ENCODE results near the gene DPH7. TPM values are rescaled to one million over a fixed set of nuclear protein-coding genes. Genes with fewer than 3 reads are reported as not detected.

DPH7 gene
- total RNA-seq, 3 donors from 2014 or later (not counting 1 experiment from before 2014, with no cell fraction given): 39.5 to 51.0 (median 48.5) TPM

- H3K9me3 Mint-ChIP-seq: no peaks in the 10 kb centered on the region
- no peak for DNase-seq
- no peak overlapping the region for H3K27ac ChIP-seq (ENCODE audit: low read length)
- H3K27me3 Mint-ChIP-seq (ENCODE audit: low read depth in 2 of 2): no peaks in the 10 kb centered on the region
- TF ChIP-seq CTCF (IDR thresholded peaks at IDR 0.05): no peak
- no peaks in the 10 kb centered on the region for H3K27me3 ChIP-seq (ENCODE audit: control insufficient read depth, insufficient read depth, low read length)
- H3K27ac Mint-ChIP-seq: peak overlapping the region; percentile 60 to 63
- WGBS (ENCODE audit: insufficient coverage): 61% methylated on average over 19 of the region's 19 CpGs
- H3K4me1 Mint-ChIP-seq: peaks cover 25 to 28% of the 10 kb centered on the region in 2 donors
- no peak for ATAC-seq
- H3K36me3 Mint-ChIP-seq: no peaks in the 10 kb centered on the region
- peaks cover 15% of the 10 kb centered on the region for H3K36me3 ChIP-seq (ENCODE audit: control insufficient read depth, insufficient read depth, low read length)
- intact Hi-C loops (cut with micrococcal nuclease): loop anchor here (2.0 kb wide), 1 partner anchor 40 kb away; the partner anchor contains the start of gene EHMT1
- peak overlapping the region; percentile 33 for H3K4me3 ChIP-seq (ENCODE audit: low read length)
- H3K9me3 ChIP-seq (ENCODE audit: control insufficient read depth, insufficient read depth, low read length): no peaks in the 10 kb centered on the region
- peak overlapping the region; percentile 81 for H3K4me3 Mint-ChIP-seq
- peaks cover 23% of the 10 kb centered on the region for H3K4me1 ChIP-seq (ENCODE audit: control insufficient read depth, insufficient read depth, low read length)
These were observed 507 bp upstream of the DPH7 start for GRCh38 chr9:137579259-137579604.

- Histone ChIP-seq H3K4me3 (ENCODE audit: low read length) (no peak overlapping the region), H3K9me3 (ENCODE audit: control insufficient read depth, insufficient read depth, low read length) (no peaks in the 10 kb centered on the region), H3K27ac (ENCODE audit: low read length) (no peak overlapping the region), H3K27me3 (ENCODE audit: control insufficient read depth, insufficient read depth, low read length) (no peaks in the 10 kb centered on the region), H3K36me3 (ENCODE audit: control insufficient read depth, insufficient read depth, low read length) (peaks cover 19% of the 10 kb centered on the region), H3K4me1 (ENCODE audit: control insufficient read depth, insufficient read depth, low read length) (peaks cover 23% of the 10 kb centered on the region)
- DNase-seq (no peak), ATAC-seq (no peak)
- peaks cover 10% of the 10 kb centered on the region for H3K36me3 Mint-ChIP-seq
- no peaks in the 10 kb centered on the region for H3K27me3 Mint-ChIP-seq (ENCODE audit: low read depth in 2 of 2)
- H3K27ac Mint-ChIP-seq: peak overlapping the region in 1 of 2 donors; percentile 59
- H3K4me3 Mint-ChIP-seq: peak overlapping the region; percentile 49
- no peak for TF ChIP-seq CTCF (IDR thresholded peaks at IDR 0.05)
- intact Hi-C loops (cut with micrococcal nuclease): no loop called here
- H3K4me1 Mint-ChIP-seq: peaks cover 26 to 28% of the 10 kb centered on the region in 2 donors
- no peaks in the 10 kb centered on the region for H3K9me3 Mint-ChIP-seq
- WGBS (ENCODE audit: insufficient coverage): 73% methylated on average over 12 of the region's 12 CpGs
These were observed 2.9 kb downstream of the DPH7 start for GRCh38 chr9:137575716-137576411.

DNA sequence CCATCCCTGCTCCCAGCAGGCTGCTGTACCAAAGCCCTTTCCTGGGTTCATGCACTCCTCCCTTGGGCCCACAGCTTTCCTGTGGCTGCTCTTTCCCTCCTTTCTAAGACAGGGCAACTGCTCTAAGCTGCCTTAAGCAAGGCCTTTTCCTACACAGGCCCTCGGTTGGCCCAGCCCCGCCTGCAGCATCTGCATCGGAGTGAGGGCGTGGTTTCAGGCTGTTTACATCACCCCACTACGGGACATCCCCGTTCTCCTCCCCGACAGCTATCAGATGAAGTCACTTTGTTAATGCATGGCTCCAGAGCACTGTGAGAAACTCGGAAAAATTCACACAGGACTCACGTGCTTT is 3.4 kb downstream of the DPH7 start:
- 93% methylated on average over 9 of the region's 9 CpGs for WGBS (ENCODE audit: insufficient coverage)
- Mint-ChIP-seq H3K27ac (peak overlapping the region in 1 of 2 donors; percentile 59), H3K36me3 (peaks cover 10% of the 10 kb centered on the region)

More for the DNA sequence above, 3.4 kb downstream of the DPH7 start:
- ATAC-seq: no peak
- peak in 1 of 2 donors; percentile 32 for DNase-seq
- Mint-ChIP-seq H3K4me3 (no peak overlapping the region), H3K9me3 (no peaks in the 10 kb centered on the region), H3K27me3 (ENCODE audit: low read depth in 2 of 2) (no peaks in the 10 kb centered on the region), H3K4me1 (peaks cover 28 to 32% of the 10 kb centered on the region in 2 donors)
- no peak overlapping the region for H3K4me3 ChIP-seq (ENCODE audit: low read length)
- no peak overlapping the region for H3K27ac ChIP-seq (ENCODE audit: low read length)
- H3K27me3 ChIP-seq (ENCODE audit: control insufficient read depth, insufficient read depth, low read length): no peaks in the 10 kb centered on the region
- no peaks in the 10 kb centered on the region for H3K9me3 ChIP-seq (ENCODE audit: control insufficient read depth, insufficient read depth, low read length)
- peaks cover 23% of the 10 kb centered on the region for H3K4me1 ChIP-seq (ENCODE audit: control insufficient read depth, insufficient read depth, low read length)
- H3K36me3 ChIP-seq (ENCODE audit: control insufficient read depth, insufficient read depth, low read length): peaks cover 19% of the 10 kb centered on the region
- TF ChIP-seq CTCF (IDR thresholded peaks at IDR 0.05): no peak
- intact Hi-C loops (cut with micrococcal nuclease): no loop called here
